Astrocyte (in vitro differentiated cells and primary cell): Measurements from ENCODE around the gene CDCA5. TPM values are rescaled to one million over a fixed set of nuclear protein-coding genes. Genes with fewer than 3 reads are reported as not detected.

ENCODE experiments used
- DNase-seq: peaks from one replicate; pipeline ENCODE4 v3.0.0-alpha.2; 2010; ENCODE audit warnings: low read depth
- FAIRE-seq: peaks from 2 replicates; lab custom pipeline; 2011; peaks lifted over from hg19 to GRCh38; lab: Jason Lieb, UNC
- H2AFZ ChIP-seq: 2 replicates; pipeline ENCODE4 v1.6.0; 2012; ENCODE audit warnings: low read depth, low read length, inconsistent platforms
- H3K27ac ChIP-seq: 2 replicates; pipeline ENCODE4 v1.5.1; 2011; ENCODE audit warnings: low read depth, low read length, inconsistent platforms
- H3K27me3 ChIP-seq: 2 replicates; pipeline ENCODE4 v1.6.0; 2011; ENCODE audit warnings: low read length, inconsistent platforms; ENCODE audit not compliant: insufficient read depth
- H3K36me3 ChIP-seq: 2 replicates; pipeline ENCODE4 v1.5.1; 2011; ENCODE audit warnings: low read length, inconsistent platforms; ENCODE audit not compliant: insufficient read depth
- H3K4me1 ChIP-seq: 2 replicates; pipeline ENCODE4 v1.5.1; 2011; ENCODE audit warnings: low read length, inconsistent platforms; ENCODE audit not compliant: insufficient read depth
- H3K4me2 ChIP-seq: 2 replicates; pipeline ENCODE4 v1.6.0; 2012; ENCODE audit warnings: low read length, inconsistent platforms
- H3K4me3 ChIP-seq: 2 replicates; pipeline ENCODE4 v1.5.1; 2011; ENCODE audit warnings: low read depth, mild to moderate bottlenecking, low read length, inconsistent platforms; ENCODE audit not compliant: insufficient read depth
- H3K79me2 ChIP-seq: 2 replicates; pipeline ENCODE4 v1.6.0; 2012; ENCODE audit warnings: mild to moderate bottlenecking, low read length, inconsistent platforms; ENCODE audit not compliant: insufficient read depth
- H3K9ac ChIP-seq: 2 replicates; pipeline ENCODE4 v1.6.0; 2012; ENCODE audit warnings: mild to moderate bottlenecking, low read length, inconsistent platforms
- H3K9me3 ChIP-seq: 2 replicates; pipeline ENCODE4 v1.5.1; 2012; ENCODE audit warnings: low read depth, mild to moderate bottlenecking, low read length, inconsistent platforms; ENCODE audit not compliant: insufficient read depth
- H4K20me1 ChIP-seq: 2 replicates; pipeline ENCODE4 v1.6.0; 2012; ENCODE audit warnings: low read length, inconsistent platforms; ENCODE audit not compliant: insufficient read depth
- H3K27ac Mint-ChIP-seq: one replicate; pipeline ENCODE4 v1.8.0; 2021; ENCODE audit warnings: mild to moderate bottlenecking, mixed read lengths; ENCODE audit not compliant: unreplicated experiment
- H3K27me3 Mint-ChIP-seq: one replicate; pipeline ENCODE4 v1.8.0; 2021; ENCODE audit warnings: low read depth, mixed read lengths; ENCODE audit not compliant: unreplicated experiment
- H3K36me3 Mint-ChIP-seq: one replicate; pipeline ENCODE4 v1.8.0; 2021; ENCODE audit warnings: low read depth, mixed read lengths; ENCODE audit not compliant: unreplicated experiment
- H3K4me1 Mint-ChIP-seq: one replicate; pipeline ENCODE4 v1.8.0; 2021; ENCODE audit warnings: low read depth, mixed read lengths; ENCODE audit not compliant: unreplicated experiment
- H3K4me3 Mint-ChIP-seq: one replicate; pipeline ENCODE4 v1.8.0; 2021; ENCODE audit warnings: mild to moderate bottlenecking, moderate library complexity, mixed read lengths; ENCODE audit not compliant: unreplicated experiment
- H3K9me3 Mint-ChIP-seq: one replicate; pipeline ENCODE4 v1.8.0; 2021; ENCODE audit warnings: mild to moderate bottlenecking, mixed read lengths; ENCODE audit not compliant: unreplicated experiment
- CTCF ChIP-seq: IDR thresholded peaks from 2 replicates; pipeline ENCODE4 v1.5.1; 2011; ENCODE audit warnings: low read depth, mild to moderate bottlenecking, inconsistent platforms, low read length, moderate library complexity; ENCODE audit not compliant: insufficient read depth
- EZH2 ChIP-seq: IDR thresholded peaks from 2 replicates; pipeline ENCODE4 v1.6.1; 2012; ENCODE audit warnings: mild to moderate bottlenecking, low read length, inconsistent platforms; ENCODE audit not compliant: insufficient read depth
- total RNA-seq: library from RNA; stranded (reverse); gene quantifications from 2 replicates; pipeline ENCODE4 v1.2.1, GENCODE V29; 2021

The CDCA5 gene
- total RNA-seq, 1 donor from 2014 or later = 6.3 TPM

GRCh38 chr11:65111159-65111743 is 27.4 kb upstream of the CDCA5 start:
- Mint-ChIP-seq H3K4me3 (peak overlapping the region; percentile 70), H3K27me3 (no peaks in the 10 kb centered on the region), H3K9me3 (no peaks in the 10 kb centered on the region), H3K27ac (peak overlapping the region; percentile 53), H3K4me1 (peaks cover 4% of the 10 kb centered on the region), H3K36me3 (peaks cover 7% of the 10 kb centered on the region)
- H3K79me2 ChIP-seq = peaks cover 18% of the 10 kb centered on the region
- no peak for DNase-seq
- TF ChIP-seq EZH2 = no peak
- no peak for TF ChIP-seq CTCF
- FAIRE-seq = no peak
- peak overlapping the region; percentile 96 for H3K4me2 ChIP-seq
- no peaks in the 10 kb centered on the region for H3K9me3 ChIP-seq
- H4K20me1 ChIP-seq = peaks cover 28% of the 10 kb centered on the region
- H2AFZ ChIP-seq = no peak overlapping the region
- no peak overlapping the region for H3K27ac ChIP-seq
- H3K4me3 ChIP-seq = no peak overlapping the region
- H3K4me1 ChIP-seq = peaks cover 25% of the 10 kb centered on the region
- no peaks in the 10 kb centered on the region for H3K36me3 ChIP-seq
- H3K27me3 ChIP-seq = no peaks in the 10 kb centered on the region
- no peak overlapping the region for H3K9ac ChIP-seq

- Histone ChIP-seq H3K27me3 (no peaks in the 10 kb centered on the region), H3K4me2 (no peak overlapping the region), H3K79me2 (peaks cover 15% of the 10 kb centered on the region), H4K20me1 (peaks cover 33% of the 10 kb centered on the region), H3K9me3 (no peaks in the 10 kb centered on the region), H3K4me3 (no peak overlapping the region), H3K9ac (no peak overlapping the region), H3K27ac (no peak overlapping the region), H2AFZ (no peak overlapping the region), H3K36me3 (no peaks in the 10 kb centered on the region), H3K4me1 (peaks cover 21% of the 10 kb centered on the region)
- TF ChIP-seq EZH2 = no peak
- peak; percentile 90 for TF ChIP-seq CTCF
- Mint-ChIP-seq H3K27ac (peak overlapping the region; percentile 34), H3K4me1 (peaks cover 4% of the 10 kb centered on the region), H3K36me3 (peaks cover 10% of the 10 kb centered on the region), H3K27me3 (no peaks in the 10 kb centered on the region), H3K4me3 (peak overlapping the region; percentile 70), H3K9me3 (no peaks in the 10 kb centered on the region)
- FAIRE-seq (peak; percentile 13), DNase-seq (peak; percentile 44)
Observed at GRCh38 chr11:65110354-65110861, 26.6 kb upstream of the CDCA5 start.
